Adrenal gland (tissue), 5 donors: ENCODE results near the gene ZBTB34.

Experiments used
- POLR2A ChIP-seq, 2 donors: fragments of 450-650 bp; IDR thresholded peaks; one replicate each; pipeline ENCODE4 v1.6.1; 2017; ENCODE audit warnings: antibody characterized with exemption in 2 of 2, mild to moderate bottlenecking in 2 of 2, moderate library complexity in 1 of 2
- TF ChIP-seq, protein P1 (sequence below), 6 experiments: fragments of 450-650 bp in 4 of 6; fragments of 200-600 bp in 2 of 6; sonication (generic) in 1 of 6; IDR thresholded peaks; 1 replicate in 5 of 6; 2 replicates in 1 of 6; pipeline versions ENCODE4 v1.5.1 to v1.8.0; 2016 to 2021; ENCODE audit warnings: antibody characterized with exemption in 6 of 6, mild to moderate bottlenecking in 2 of 6, moderate library complexity in 1 of 6
- donor health status: DM: no; HTN: no; CAD: no.

DNA sequence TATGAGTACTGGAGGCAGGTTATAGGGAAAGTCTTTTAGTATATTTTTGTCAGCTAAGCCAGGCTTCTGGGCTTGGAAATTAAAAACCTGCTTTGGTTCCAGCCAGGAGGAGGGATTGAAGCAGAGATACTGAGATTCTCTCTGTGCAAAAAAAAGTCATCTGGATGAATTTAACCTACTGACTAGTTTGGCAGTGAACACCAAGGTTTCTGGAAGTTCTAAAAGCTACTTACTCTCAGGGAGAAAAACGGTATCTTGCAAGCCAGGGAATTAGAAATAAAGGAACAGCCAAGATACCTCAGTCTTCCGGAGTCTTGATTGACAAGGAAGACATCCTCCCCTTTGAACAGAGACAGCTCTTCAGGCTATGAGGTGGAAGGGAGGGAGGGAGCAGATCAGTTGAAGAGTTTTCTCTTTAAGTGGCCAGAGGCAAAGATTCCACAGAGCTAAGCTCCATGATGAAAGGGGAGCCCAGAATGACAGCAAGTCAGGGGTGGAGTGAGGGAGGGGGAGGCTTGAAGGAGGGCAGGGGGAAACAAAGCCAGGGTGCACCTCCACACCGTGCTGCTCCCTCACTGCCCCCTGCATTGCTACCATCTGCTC is 8.3 kb upstream of the ZBTB34 start:
- TF ChIP-seq, protein P1, sequence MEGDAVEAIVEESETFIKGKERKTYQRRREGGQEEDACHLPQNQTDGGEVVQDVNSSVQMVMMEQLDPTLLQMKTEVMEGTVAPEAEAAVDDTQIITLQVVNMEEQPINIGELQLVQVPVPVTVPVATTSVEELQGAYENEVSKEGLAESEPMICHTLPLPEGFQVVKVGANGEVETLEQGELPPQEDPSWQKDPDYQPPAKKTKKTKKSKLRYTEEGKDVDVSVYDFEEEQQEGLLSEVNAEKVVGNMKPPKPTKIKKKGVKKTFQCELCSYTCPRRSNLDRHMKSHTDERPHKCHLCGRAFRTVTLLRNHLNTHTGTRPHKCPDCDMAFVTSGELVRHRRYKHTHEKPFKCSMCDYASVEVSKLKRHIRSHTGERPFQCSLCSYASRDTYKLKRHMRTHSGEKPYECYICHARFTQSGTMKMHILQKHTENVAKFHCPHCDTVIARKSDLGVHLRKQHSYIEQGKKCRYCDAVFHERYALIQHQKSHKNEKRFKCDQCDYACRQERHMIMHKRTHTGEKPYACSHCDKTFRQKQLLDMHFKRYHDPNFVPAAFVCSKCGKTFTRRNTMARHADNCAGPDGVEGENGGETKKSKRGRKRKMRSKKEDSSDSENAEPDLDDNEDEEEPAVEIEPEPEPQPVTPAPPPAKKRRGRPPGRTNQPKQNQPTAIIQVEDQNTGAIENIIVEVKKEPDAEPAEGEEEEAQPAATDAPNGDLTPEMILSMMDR (IDR thresholded peaks at IDR 0.05), result no peak
- no peak for TF ChIP-seq POLR2A (IDR thresholded peaks at IDR 0.05)
